ENCODE data around the gene LMO3.

DNA sequence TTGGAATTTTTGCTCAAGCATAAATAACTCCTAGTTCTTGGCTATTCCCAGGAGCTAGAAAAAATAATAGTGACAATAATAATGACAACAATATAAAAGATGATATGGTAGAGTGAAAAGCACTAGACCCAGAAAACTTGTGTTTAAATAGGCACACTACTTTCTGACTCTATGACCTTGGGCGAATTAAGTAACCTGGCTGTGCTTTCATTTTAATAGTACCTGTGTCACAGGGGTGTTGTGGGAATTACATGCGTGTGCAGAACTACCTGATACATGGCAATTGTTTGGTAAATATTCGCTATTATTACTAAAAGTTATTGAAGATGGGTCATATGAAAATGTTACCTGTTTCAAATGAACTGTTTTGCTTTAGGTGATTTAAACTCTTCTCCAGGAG, 60.1 kb downstream of the LMO3 start:
- TF ChIP-seq, protein P1, sequence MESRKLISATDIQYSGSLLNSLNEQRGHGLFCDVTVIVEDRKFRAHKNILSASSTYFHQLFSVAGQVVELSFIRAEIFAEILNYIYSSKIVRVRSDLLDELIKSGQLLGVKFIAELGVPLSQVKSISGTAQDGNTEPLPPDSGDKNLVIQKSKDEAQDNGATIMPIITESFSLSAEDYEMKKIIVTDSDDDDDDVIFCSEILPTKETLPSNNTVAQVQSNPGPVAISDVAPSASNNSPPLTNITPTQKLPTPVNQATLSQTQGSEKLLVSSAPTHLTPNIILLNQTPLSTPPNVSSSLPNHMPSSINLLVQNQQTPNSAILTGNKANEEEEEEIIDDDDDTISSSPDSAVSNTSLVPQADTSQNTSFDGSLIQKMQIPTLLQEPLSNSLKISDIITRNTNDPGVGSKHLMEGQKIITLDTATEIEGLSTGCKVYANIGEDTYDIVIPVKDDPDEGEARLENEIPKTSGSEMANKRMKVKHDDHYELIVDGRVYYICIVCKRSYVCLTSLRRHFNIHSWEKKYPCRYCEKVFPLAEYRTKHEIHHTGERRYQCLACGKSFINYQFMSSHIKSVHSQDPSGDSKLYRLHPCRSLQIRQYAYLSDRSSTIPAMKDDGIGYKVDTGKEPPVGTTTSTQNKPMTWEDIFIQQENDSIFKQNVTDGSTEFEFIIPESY (IDR thresholded peaks at IDR 0.05; ENCODE audit: extremely low read depth, insufficient replicate concordance, low read length): no peak
- TF ChIP-seq EZH2phosphoT487 (IDR thresholded peaks at IDR 0.05; ENCODE audit: borderline replicate concordance): no peak
- no peak for TF ChIP-seq EZH2 (IDR thresholded peaks at IDR 0.05)
